Epithelial cell of prostate (primary cell): ENCODE measurements around the gene PTPRE.

Experiments
- DNase-seq: peaks from one replicate; pipeline ENCODE4 v3.0.0-alpha.2; 2011; ENCODE audit warnings: low read depth, low spot score
- H3K27ac ChIP-seq: fragments of 450-650 bp; 2 replicates; pipeline ENCODE4 v1.5.1; 2017; ENCODE audit warnings: mild to moderate bottlenecking

The PTPRE gene

GRCh38 chr10:128064108-128064969 lies 157.4 kb downstream of the PTPRE start:
- peak overlapping the region; percentile 97 for H3K27ac ChIP-seq
- peak; percentile 73 for DNase-seq

- H3K27ac ChIP-seq: peak overlapping the region; percentile 97
- DNase-seq: no peak
These were observed 158.2 kb downstream of the PTPRE start for GRCh38 chr10:128064970-128065580.

GRCh38 chr10:128065881-128066534 lies 159.1 kb downstream of the PTPRE start:
- no peak for DNase-seq
- no peak overlapping the region for H3K27ac ChIP-seq

GRCh38 chr10:128066870-128067382 lies 160.0 kb downstream of the PTPRE start:
- DNase-seq: no peak
- no peak overlapping the region for H3K27ac ChIP-seq

- DNase-seq: no peak
These were observed 160.9 kb downstream of the PTPRE start for GRCh38 chr10:128067691-128068397.

GRCh38 chr10:128068398-128069285 lies 161.7 kb downstream of the PTPRE start:
- no peak for DNase-seq
- no peak overlapping the region for H3K27ac ChIP-seq

More at GRCh38 chr10:128067691-128068397, 160.9 kb downstream of the PTPRE start:
- no peak overlapping the region for H3K27ac ChIP-seq

GRCh38 chr10:128069351-128070051 lies 162.6 kb downstream of the PTPRE start:
- H3K27ac ChIP-seq: peak overlapping the region; percentile 1
- DNase-seq: no peak

- no peak for DNase-seq
- peak overlapping the region; percentile 1 for H3K27ac ChIP-seq
These were observed 163.3 kb downstream of the PTPRE start for GRCh38 chr10:128070161-128070560.

- DNase-seq: no peak
- H3K27ac ChIP-seq: no peak overlapping the region
These were observed 164.0 kb downstream of the PTPRE start for GRCh38 chr10:128070721-128071416.

GRCh38 chr10:128071417-128071782 lies 164.5 kb downstream of the PTPRE start:
- no peak for DNase-seq
- H3K27ac ChIP-seq: no peak overlapping the region

GRCh38 chr10:128072046-128072445 lies 165.1 kb downstream of the PTPRE start:
- no peak overlapping the region for H3K27ac ChIP-seq
- DNase-seq: no peak

GRCh38 chr10:128072941-128073645 lies 166.2 kb downstream of the PTPRE start:
- H3K27ac ChIP-seq: no peak overlapping the region
- no peak for DNase-seq

GRCh38 chr10:128073890-128074289 lies 167.0 kb downstream of the PTPRE start:
- no peak for DNase-seq
- H3K27ac ChIP-seq: no peak overlapping the region

GRCh38 chr10:128074589-128074988 lies 167.7 kb downstream of the PTPRE start:
- no peak for DNase-seq
- H3K27ac ChIP-seq: no peak overlapping the region

GRCh38 chr10:128077155-128077875 lies 170.4 kb downstream of the PTPRE start:
- DNase-seq: no peak
- no peak overlapping the region for H3K27ac ChIP-seq

- H3K27ac ChIP-seq: no peak overlapping the region
- no peak for DNase-seq
These were observed 171.4 kb downstream of the PTPRE start for GRCh38 chr10:128078136-128078969.
